Tibial nerve (tissue), 3 donors: ENCODE results near the gene SOX30.

ENCODE experiments used
- POLR2A ChIP-seq, 2 donors: fragments of 450-650 bp; IDR thresholded peaks; one replicate each; pipeline ENCODE4 v1.6.1; 2017; ENCODE audit warnings: antibody characterized with exemption in 2 of 2, mild to moderate bottlenecking in 2 of 2, moderate library complexity in 2 of 2
- TF ChIP-seq, protein P1 (sequence below), 5 experiments: fragments of 200-600 bp in 3 of 5; fragments of 450-650 bp in 2 of 5; sonication (generic) in 3 of 5; IDR thresholded peaks; one replicate each; pipeline ENCODE4 v1.5.1; 2016 to 2019; ENCODE audit warnings: antibody characterized with exemption in 5 of 5, mild to moderate bottlenecking in 3 of 5, moderate library complexity in 2 of 5

DNA sequence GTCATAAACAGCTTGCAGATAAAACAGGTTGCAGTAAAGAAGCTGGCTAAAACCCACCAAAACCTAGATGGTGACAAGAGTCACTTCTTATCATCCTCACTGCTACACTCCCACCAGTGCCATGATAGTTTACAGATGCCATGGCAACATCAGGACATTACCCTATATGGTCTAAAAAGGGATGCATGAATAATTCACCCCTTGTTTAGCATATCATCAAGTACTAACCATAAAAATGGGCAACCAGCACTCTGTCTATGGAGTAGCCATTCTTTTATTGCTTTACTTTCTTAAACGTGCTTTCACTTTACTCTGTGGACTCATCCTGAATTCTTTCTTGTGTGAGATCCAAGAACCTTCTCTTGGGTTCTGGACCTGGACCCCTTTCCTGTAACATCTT is 6.7 kb upstream of the SOX30 start:
- TF ChIP-seq, protein P1, sequence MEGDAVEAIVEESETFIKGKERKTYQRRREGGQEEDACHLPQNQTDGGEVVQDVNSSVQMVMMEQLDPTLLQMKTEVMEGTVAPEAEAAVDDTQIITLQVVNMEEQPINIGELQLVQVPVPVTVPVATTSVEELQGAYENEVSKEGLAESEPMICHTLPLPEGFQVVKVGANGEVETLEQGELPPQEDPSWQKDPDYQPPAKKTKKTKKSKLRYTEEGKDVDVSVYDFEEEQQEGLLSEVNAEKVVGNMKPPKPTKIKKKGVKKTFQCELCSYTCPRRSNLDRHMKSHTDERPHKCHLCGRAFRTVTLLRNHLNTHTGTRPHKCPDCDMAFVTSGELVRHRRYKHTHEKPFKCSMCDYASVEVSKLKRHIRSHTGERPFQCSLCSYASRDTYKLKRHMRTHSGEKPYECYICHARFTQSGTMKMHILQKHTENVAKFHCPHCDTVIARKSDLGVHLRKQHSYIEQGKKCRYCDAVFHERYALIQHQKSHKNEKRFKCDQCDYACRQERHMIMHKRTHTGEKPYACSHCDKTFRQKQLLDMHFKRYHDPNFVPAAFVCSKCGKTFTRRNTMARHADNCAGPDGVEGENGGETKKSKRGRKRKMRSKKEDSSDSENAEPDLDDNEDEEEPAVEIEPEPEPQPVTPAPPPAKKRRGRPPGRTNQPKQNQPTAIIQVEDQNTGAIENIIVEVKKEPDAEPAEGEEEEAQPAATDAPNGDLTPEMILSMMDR (IDR thresholded peaks at IDR 0.05): no peak
- no peak for TF ChIP-seq POLR2A (IDR thresholded peaks at IDR 0.05)
